ENCODE measurements around the gene MCTP1.
A peak's percentile ranks its signal among the peaks of the same experiment; 100 is the strongest.

MCTP1 gene

GRCh38 chr5:95284572-95285408 is at the start of gene MCTP1:
TSS of gene MCTP1 (minus strand) at chr5:95285094.
- peaks cover 37 to 39% of the 10 kb centered on the region in 2 donors for H3K27me3 ChIP-seq (ENCODE audit: control insufficient read depth in 1 of 2, insufficient read depth in 2 of 2, low read length in 2 of 2)

GRCh38 chr5:95332158-95332557 is 47.3 kb upstream of the MCTP1 start:
- no peaks in the 10 kb centered on the region for H3K27me3 ChIP-seq (ENCODE audit: control insufficient read depth in 1 of 2, insufficient read depth in 2 of 2, low read length in 2 of 2)
- no peaks in the 10 kb centered on the region for H3K36me3 ChIP-seq (ENCODE audit: insufficient read depth, low read length)
- H3K4me3 ChIP-seq (ENCODE audit: low read depth in 1 of 2, low read length in 2 of 2): no peak overlapping the region
- no peak overlapping the region for H3K9ac ChIP-seq (ENCODE audit: low read length)
- H3K27ac ChIP-seq (ENCODE audit: low read depth, low read length): no peak overlapping the region
- H3K9me3 ChIP-seq (ENCODE audit: low read length): no peaks in the 10 kb centered on the region
- no peaks in the 10 kb centered on the region for H3K4me1 ChIP-seq (ENCODE audit: insufficient read depth, low read length)

More at GRCh38 chr5:95284572-95285408, at the start of gene MCTP1:
- Histone ChIP-seq H3K4me3 (ENCODE audit: low read depth in 1 of 2, low read length in 2 of 2) (peak within 1 kb of the TSS; percentile 53 to 84), H3K27ac (ENCODE audit: low read depth, low read length) (no peak within 1 kb of the TSS), H3K4me1 (ENCODE audit: insufficient read depth, low read length) (peaks cover 7% of the 10 kb centered on the region), H3K9me3 (ENCODE audit: low read length) (no peaks in the 10 kb centered on the region), H3K9ac (ENCODE audit: low read length) (no peak within 1 kb of the TSS), H3K36me3 (ENCODE audit: insufficient read depth, low read length) (no peaks in the 10 kb centered on the region)

- Histone ChIP-seq H3K27ac (ENCODE audit: low read depth, low read length) (no peak overlapping the region), H3K9me3 (ENCODE audit: low read length) (no peaks in the 10 kb centered on the region), H3K4me3 (ENCODE audit: low read depth in 1 of 2, low read length in 2 of 2) (no peak overlapping the region), H3K9ac (ENCODE audit: low read length) (no peak overlapping the region), H3K36me3 (ENCODE audit: insufficient read depth, low read length) (no peaks in the 10 kb centered on the region), H3K27me3 (ENCODE audit: control insufficient read depth in 1 of 2, insufficient read depth in 2 of 2, low read length in 2 of 2) (no peaks in the 10 kb centered on the region), H3K4me1 (ENCODE audit: insufficient read depth, low read length) (no peaks in the 10 kb centered on the region)
These were observed 46.5 kb upstream of the MCTP1 start for GRCh38 chr5:95331358-95331757.

- no peak overlapping the region for H3K9ac ChIP-seq (ENCODE audit: low read length)
- no peak overlapping the region for H3K4me3 ChIP-seq (ENCODE audit: low read depth in 1 of 2, low read length in 2 of 2)
- H3K36me3 ChIP-seq (ENCODE audit: insufficient read depth, low read length): no peaks in the 10 kb centered on the region
- no peaks in the 10 kb centered on the region for H3K4me1 ChIP-seq (ENCODE audit: insufficient read depth, low read length)
- no peak overlapping the region for H3K27ac ChIP-seq (ENCODE audit: low read depth, low read length)
- no peaks in the 10 kb centered on the region for H3K27me3 ChIP-seq (ENCODE audit: control insufficient read depth in 1 of 2, insufficient read depth in 2 of 2, low read length in 2 of 2)
- no peaks in the 10 kb centered on the region for H3K9me3 ChIP-seq (ENCODE audit: low read length)
These were observed 42.3 kb upstream of the MCTP1 start for GRCh38 chr5:95327211-95327610.

GRCh38 chr5:95317687-95318086 is 32.8 kb upstream of the MCTP1 start:
- Histone ChIP-seq H3K9ac (ENCODE audit: low read length) (no peak overlapping the region), H3K27me3 (ENCODE audit: control insufficient read depth in 1 of 2, insufficient read depth in 2 of 2, low read length in 2 of 2) (no peaks in the 10 kb centered on the region), H3K4me1 (ENCODE audit: insufficient read depth, low read length) (peaks cover 8% of the 10 kb centered on the region), H3K9me3 (ENCODE audit: low read length) (no peaks in the 10 kb centered on the region), H3K4me3 (ENCODE audit: low read depth in 1 of 2, low read length in 2 of 2) (no peak overlapping the region), H3K36me3 (ENCODE audit: insufficient read depth, low read length) (no peaks in the 10 kb centered on the region), H3K27ac (ENCODE audit: low read depth, low read length) (no peak overlapping the region)

- H3K36me3 ChIP-seq (ENCODE audit: insufficient read depth, low read length): no peaks in the 10 kb centered on the region
- no peak overlapping the region for H3K4me3 ChIP-seq (ENCODE audit: low read depth in 1 of 2, low read length in 2 of 2)
- H3K27ac ChIP-seq (ENCODE audit: low read depth, low read length): no peak overlapping the region
- H3K9me3 ChIP-seq (ENCODE audit: low read length): no peaks in the 10 kb centered on the region
- H3K4me1 ChIP-seq (ENCODE audit: insufficient read depth, low read length): peaks cover 8% of the 10 kb centered on the region
- no peak overlapping the region for H3K9ac ChIP-seq (ENCODE audit: low read length)
- H3K27me3 ChIP-seq (ENCODE audit: control insufficient read depth in 1 of 2, insufficient read depth in 2 of 2, low read length in 2 of 2): no peaks in the 10 kb centered on the region
These were observed 32.2 kb upstream of the MCTP1 start for GRCh38 chr5:95317085-95317484.

GRCh38 chr5:95304711-95305110 is 19.8 kb upstream of the MCTP1 start:
- no peak overlapping the region for H3K4me3 ChIP-seq (ENCODE audit: low read depth in 1 of 2, low read length in 2 of 2)
- H3K9ac ChIP-seq (ENCODE audit: low read length): no peak overlapping the region
- H3K27ac ChIP-seq (ENCODE audit: low read depth, low read length): no peak overlapping the region
- H3K9me3 ChIP-seq (ENCODE audit: low read length): no peaks in the 10 kb centered on the region
- no peaks in the 10 kb centered on the region for H3K27me3 ChIP-seq (ENCODE audit: control insufficient read depth in 1 of 2, insufficient read depth in 2 of 2, low read length in 2 of 2)
- H3K4me1 ChIP-seq (ENCODE audit: insufficient read depth, low read length): no peaks in the 10 kb centered on the region
- H3K36me3 ChIP-seq (ENCODE audit: insufficient read depth, low read length): no peaks in the 10 kb centered on the region

GRCh38 chr5:95298651-95299050 is 13.8 kb upstream of the MCTP1 start:
- no peaks in the 10 kb centered on the region for H3K27me3 ChIP-seq (ENCODE audit: control insufficient read depth in 1 of 2, insufficient read depth in 2 of 2, low read length in 2 of 2)
- H3K27ac ChIP-seq (ENCODE audit: low read depth, low read length): no peak overlapping the region
- H3K36me3 ChIP-seq (ENCODE audit: insufficient read depth, low read length): no peaks in the 10 kb centered on the region
- no peaks in the 10 kb centered on the region for H3K9me3 ChIP-seq (ENCODE audit: low read length)
- no peak overlapping the region for H3K9ac ChIP-seq (ENCODE audit: low read length)
- H3K4me3 ChIP-seq (ENCODE audit: low read depth in 1 of 2, low read length in 2 of 2): no peak overlapping the region
- no peaks in the 10 kb centered on the region for H3K4me1 ChIP-seq (ENCODE audit: insufficient read depth, low read length)

GRCh38 chr5:95296291-95296690 is 11.4 kb upstream of the MCTP1 start:
- Histone ChIP-seq H3K4me1 (ENCODE audit: insufficient read depth, low read length) (no peaks in the 10 kb centered on the region), H3K36me3 (ENCODE audit: insufficient read depth, low read length) (no peaks in the 10 kb centered on the region), H3K27ac (ENCODE audit: low read depth, low read length) (no peak overlapping the region), H3K9me3 (ENCODE audit: low read length) (no peaks in the 10 kb centered on the region), H3K27me3 (ENCODE audit: control insufficient read depth in 1 of 2, insufficient read depth in 2 of 2, low read length in 2 of 2) (no peaks in the 10 kb centered on the region), H3K4me3 (ENCODE audit: low read depth in 1 of 2, low read length in 2 of 2) (no peak overlapping the region), H3K9ac (ENCODE audit: low read length) (no peak overlapping the region)

GRCh38 chr5:95285409-95285755 is 488 bp upstream of the MCTP1 start:
- H3K9me3 ChIP-seq (ENCODE audit: low read length): no peaks in the 10 kb centered on the region
- H3K27ac ChIP-seq (ENCODE audit: low read depth, low read length): no peak overlapping the region
- peaks cover 7% of the 10 kb centered on the region for H3K4me1 ChIP-seq (ENCODE audit: insufficient read depth, low read length)
- H3K27me3 ChIP-seq (ENCODE audit: control insufficient read depth in 1 of 2, insufficient read depth in 2 of 2, low read length in 2 of 2): peaks cover 37 to 39% of the 10 kb centered on the region in 2 donors
- H3K36me3 ChIP-seq (ENCODE audit: insufficient read depth, low read length): no peaks in the 10 kb centered on the region
- no peak overlapping the region for H3K9ac ChIP-seq (ENCODE audit: low read length)
- peak overlapping the region in 1 of 2 donors; percentile 41 for H3K4me3 ChIP-seq (ENCODE audit: low read depth in 1 of 2, low read length in 2 of 2)

- H3K9ac ChIP-seq (ENCODE audit: low read length): no peak overlapping the region
- peaks cover 37 to 39% of the 10 kb centered on the region in 2 donors for H3K27me3 ChIP-seq (ENCODE audit: control insufficient read depth in 1 of 2, insufficient read depth in 2 of 2, low read length in 2 of 2)
- peak overlapping the region; percentile 53 to 84 for H3K4me3 ChIP-seq (ENCODE audit: low read depth in 1 of 2, low read length in 2 of 2)
- H3K36me3 ChIP-seq (ENCODE audit: insufficient read depth, low read length): no peaks in the 10 kb centered on the region
- H3K9me3 ChIP-seq (ENCODE audit: low read length): no peaks in the 10 kb centered on the region
- H3K27ac ChIP-seq (ENCODE audit: low read depth, low read length): no peak overlapping the region
- H3K4me1 ChIP-seq (ENCODE audit: insufficient read depth, low read length): peaks cover 7% of the 10 kb centered on the region
These were observed 928 bp downstream of the MCTP1 start for GRCh38 chr5:95283761-95284571.

All from muscle layer of colon (tissue), 2 donors.